Measurements from ENCODE around the gene TBX21. TPM values are rescaled to one million over a fixed set of nuclear protein-coding genes. Genes with fewer than 3 reads are reported as not detected.
"Not testable (repeated sequence)": the region's sequence is repeated elsewhere in the genome, so short reads cannot be mapped to it uniquely, and the experiment has no call there.

Gene TBX21
- polyA plus RNA-seq, 4 donors: 0.03 to 0.21 (median 0.13) TPM

GRCh38 chr17:47729476-47729875 lies 3.6 kb upstream of the TBX21 start:
- DNase-seq (ENCODE audit: low read depth in 4 of 4, low spot score in 2 of 4): no peak

GRCh38 chr17:47730681-47731080 lies 2.4 kb upstream of the TBX21 start:
- no peak for DNase-seq (ENCODE audit: low read depth in 4 of 4, low spot score in 2 of 4)

GRCh38 chr17:47731396-47731795 lies 1.6 kb upstream of the TBX21 start:
- no peak for DNase-seq (ENCODE audit: low read depth in 4 of 4, low spot score in 2 of 4)

- no peak for DNase-seq (ENCODE audit: low read depth in 4 of 4, low spot score in 2 of 4)
Measured at GRCh38 chr17:47732399-47733046, 513 bp upstream of the TBX21 start.

GRCh38 chr17:47733674-47734410 lies 806 bp downstream of the TBX21 start:
- DNase-seq (ENCODE audit: low read depth in 4 of 4, low spot score in 2 of 4): no peak

GRCh38 chr17:47735139-47735464 lies 2.1 kb downstream of the TBX21 start:
- no peak for DNase-seq (ENCODE audit: low read depth in 4 of 4, low spot score in 2 of 4)

- no peak for DNase-seq (ENCODE audit: low read depth in 4 of 4, low spot score in 2 of 4)
Measured at GRCh38 chr17:47735536-47736011, 2.5 kb downstream of the TBX21 start.

GRCh38 chr17:47736501-47737495 lies 3.8 kb downstream of the TBX21 start:
- DNase-seq (ENCODE audit: low read depth in 4 of 4, low spot score in 2 of 4): no peak

- DNase-seq (ENCODE audit: low read depth in 4 of 4, low spot score in 2 of 4): no peak
Measured at GRCh38 chr17:47738178-47738577, 5.1 kb downstream of the TBX21 start.

- DNase-seq (ENCODE audit: low read depth in 4 of 4, low spot score in 2 of 4): no peak
Measured at GRCh38 chr17:47739150-47739549, 6.1 kb downstream of the TBX21 start.

- not testable (repeated sequence) for DNase-seq (ENCODE audit: low read depth in 4 of 4, low spot score in 2 of 4)
Measured at GRCh38 chr17:47739945-47740344, 6.9 kb downstream of the TBX21 start.

- DNase-seq (ENCODE audit: low read depth in 4 of 4, low spot score in 2 of 4): no peak
Measured at GRCh38 chr17:47741109-47741792, 8.2 kb downstream of the TBX21 start.

GRCh38 chr17:47741793-47742145 lies 8.7 kb downstream of the TBX21 start:
- no peak for DNase-seq (ENCODE audit: low read depth in 4 of 4, low spot score in 2 of 4)

GRCh38 chr17:47742319-47743181 lies 9.5 kb downstream of the TBX21 start:
- no peak for DNase-seq (ENCODE audit: low read depth in 4 of 4, low spot score in 2 of 4)

GRCh38 chr17:47744168-47745036 lies 11.4 kb downstream of the TBX21 start:
- DNase-seq (ENCODE audit: low read depth in 4 of 4, low spot score in 2 of 4): no peak

- DNase-seq (ENCODE audit: low read depth in 4 of 4, low spot score in 2 of 4): no peak
Measured at GRCh38 chr17:47745037-47745380, 12.0 kb downstream of the TBX21 start.

- DNase-seq (ENCODE audit: low read depth in 4 of 4, low spot score in 2 of 4): no peak
Measured at GRCh38 chr17:47751471-47751870, 18.4 kb downstream of the TBX21 start.

GRCh38 chr17:47757386-47757785 lies 24.4 kb downstream of the TBX21 start:
- DNase-seq (ENCODE audit: low read depth in 4 of 4, low spot score in 2 of 4): no peak

Measured in left renal cortex interstitium (tissue), 4 donors.